SK-N-SH (cell line): ENCODE data around the gene SLC38A2. TPM values are rescaled to one million over a fixed set of nuclear protein-coding genes. Genes with fewer than 3 reads are reported as not detected.

Source experiments
- CTCF ChIA-PET: fragments of 300-600, 350-600 bp; formaldehyde crosslinking; extraction: SDS; loops from one replicate; lab custom pipeline; 2021; lab: Yijun Ruan, JAX
- POLR2A ChIA-PET: fragments of 350-600 bp; sonication (Branson Sonifier 250); formaldehyde crosslinking; extraction: SDS; loops from one replicate; lab custom pipeline; 2020; ENCODE audit warnings: antibody characterized with exemption, inconsistent platforms; lab: Yijun Ruan, JAX
- DNase-seq: peaks from one replicate; pipeline ENCODE4 v3.0.0; 2012
- H2AFZ ChIP-seq: fragments of 200-600 bp; sonication (generic); 2 replicates; pipeline ENCODE4 v1.8.1; 2016; ENCODE audit warnings: antibody characterized with exemption, mild to moderate bottlenecking, low read depth
- H3F3A ChIP-seq: fragments of 200-600 bp; sonication (generic); replicated peaks from 2 replicates; pipeline ENCODE3; 2016; ENCODE audit warnings: antibody characterized with exemption, mild to moderate bottlenecking; ENCODE audit not compliant: insufficient read depth
- H3K27ac ChIP-seq, 2 experiments: fragments of 200-500 bp in 1 of 2; fragments of 200-600 bp in 1 of 2; sonication (Bioruptor generic) in 1 of 2; sonication (generic), shearing (Covaris generic) in 1 of 2; 2 replicates each; pipeline versions ENCODE4 v1.5.1 to v1.6.1; 2014 to 2016; ENCODE audit warnings: low read depth in 2 of 2, inconsistent platforms in 1 of 2, low read length in 1 of 2, mild to moderate bottlenecking in 1 of 2, mixed read lengths in 1 of 2
- H3K27me3 ChIP-seq: fragments of 200-600 bp; sonication (generic), shearing (Covaris generic); 2 replicates; pipeline ENCODE4 v1.6.1; 2016; ENCODE audit warnings: mixed run types; ENCODE audit not compliant: insufficient read depth
- H3K36me3 ChIP-seq, 2 experiments: fragments of 200-500 bp in 1 of 2; fragments of 200-600 bp in 1 of 2; sonication (Bioruptor generic) in 1 of 2; sonication (generic) in 1 of 2; replicated peaks in 1 of 2; 2 replicates each; pipeline versions ENCODE3 to v1.5.1; 2014 to 2016; ENCODE audit warnings: low read length in 1 of 2, mild to moderate bottlenecking in 1 of 2; ENCODE audit not compliant: insufficient read depth in 2 of 2, control insufficient read depth in 1 of 2
- H3K4me1 ChIP-seq, 2 experiments: fragments of 200-500 bp in 1 of 2; fragments of 200-600 bp in 1 of 2; sonication (Bioruptor generic) in 1 of 2; sonication (generic), shearing (Covaris generic) in 1 of 2; 2 replicates each; pipeline versions ENCODE4 v1.5.1 to v1.6.1; 2014 to 2016; ENCODE audit warnings: low read depth in 1 of 2, low read length in 1 of 2, mixed run types in 1 of 2; ENCODE audit not compliant: insufficient read depth in 2 of 2, control insufficient read depth in 1 of 2
- H3K4me2 ChIP-seq: fragments of 200-600 bp; sonication (generic), shearing (Covaris generic); 2 replicates; pipeline ENCODE4 v1.6.1; 2017; ENCODE audit warnings: mixed run types
- H3K4me3 ChIP-seq, 2 experiments: fragments of 200-500 bp in 1 of 2; fragments of 200-600 bp in 1 of 2; sonication (Bioruptor generic) in 1 of 2; sonication (generic), shearing (Covaris generic) in 1 of 2; 2 replicates each; pipeline versions ENCODE4 v1.5.1 to v1.8.1; 2014 to 2016; ENCODE audit warnings: low read depth in 2 of 2, inconsistent platforms in 1 of 2, low read length in 1 of 2, mild to moderate bottlenecking in 1 of 2, mixed read lengths in 1 of 2, moderate library complexity in 1 of 2
- H3K79me2 ChIP-seq: fragments of 200-600 bp; sonication (generic); 2 replicates; pipeline ENCODE4 v1.8.1; 2017; ENCODE audit warnings: mild to moderate bottlenecking; ENCODE audit not compliant: insufficient read depth
- H3K9ac ChIP-seq: fragments of 200-600 bp; sonication (generic); 2 replicates; pipeline ENCODE4 v1.6.1; 2017; ENCODE audit warnings: mixed run types
- H3K9me2 ChIP-seq: fragments of 200-600 bp; sonication (generic); 2 replicates; pipeline ENCODE4 v1.6.1; 2017; ENCODE audit warnings: mixed run types
- H3K9me3 ChIP-seq: fragments of 200-600 bp; sonication (generic); 2 replicates; pipeline ENCODE4 v1.6.1; 2017; ENCODE audit warnings: mixed run types, mild to moderate bottlenecking, moderate library complexity
- H4K20me1 ChIP-seq: fragments of 200-600 bp; sonication (generic); 2 replicates; pipeline ENCODE4 v1.6.1; 2017; ENCODE audit warnings: mild to moderate bottlenecking, mixed run types; ENCODE audit not compliant: insufficient read depth
- GATA2 ChIP-seq: sonication (generic); formaldehyde crosslinking; IDR thresholded peaks from 2 replicates; pipeline ENCODE4 v1.5.0; 2020; ENCODE audit warnings: mild to moderate bottlenecking, missing genetic modification reagents
- IRF3 ChIP-seq: fragments of 150-350 bp; IDR thresholded peaks from 2 replicates; pipeline ENCODE4 v1.6.1; 2016; ENCODE audit warnings: mild to moderate bottlenecking, low read depth, low read length
- NFIC ChIP-seq: IDR thresholded peaks from 2 replicates; pipeline ENCODE4 v1.4.0; 2012; ENCODE audit warnings: borderline replicate concordance
- POLR2AphosphoS5 ChIP-seq: IDR thresholded peaks from 2 replicates; pipeline ENCODE4 v1.6.1; 2012; ENCODE audit warnings: low read depth, low read length
- TEAD4 ChIP-seq: IDR thresholded peaks from 2 replicates; pipeline ENCODE4 v1.4.0; 2012; ENCODE audit warnings: mild to moderate bottlenecking, borderline replicate concordance; ENCODE audit not compliant: insufficient read depth
- WGBS: methylation state at CpG from one replicate; pipeline ENCODE4 v1.1.6; 2017; ENCODE audit warnings: low lambda C conversion rate; 5-methylcytosine and 5-hydroxymethylcytosine counted together
- polyA plus RNA-seq, 3 experiments: library from polyadenylated mRNA; depleted of rRNA; stranded (reverse); fragments of >200 nt; gene quantifications; 2 replicates each; pipeline ENCODE4 v1.2.3, GENCODE V29; 2012

The SLC38A2 gene
- polyA plus RNA-seq, 1 of the 3 experiments (the other 2 are of a cell fraction): 135 TPM

GRCh38 chr12:46366771-46367170, 5.8 kb downstream of the SLC38A2 start:
- H3K27ac ChIP-seq: peak overlapping the region in 1 of 2 experiments; percentile 94; a peak in 2 of 4 replicates
- WGBS: 84% methylated on average over 5 of the region's 5 CpGs

GRCh38 chr12:46365951-46366379, 6.6 kb downstream of the SLC38A2 start:
- H3K4me3 ChIP-seq: peak overlapping the region; percentile 70 to 82; a peak in 2 of 4 replicates
- DNase-seq: no peak
- H4K20me1 ChIP-seq: peaks cover 100% of the 10 kb centered on the region
- peaks cover 12 to 54% of the 10 kb centered on the region in 2 experiments for H3K4me1 ChIP-seq
- ChIA-PET POLR2A (no interaction called here), CTCF (interaction anchor here (0.9 kb wide), 1 partner anchor 295 kb away, joined by 3 read pairs; no protein-coding TSS in a partner anchor)
- no peaks in the 10 kb centered on the region for H3K27me3 ChIP-seq
- WGBS: 63% methylated on average over 2 of the region's 2 CpGs
- H3K27ac ChIP-seq: peak overlapping the region; percentile 30 to 94
- H3K79me2 ChIP-seq: peaks cover 79% of the 10 kb centered on the region
- H3K9me2 ChIP-seq: no peaks in the 10 kb centered on the region
- peaks cover 99 to 100% of the 10 kb centered on the region in 2 experiments for H3K36me3 ChIP-seq
- peaks cover 99% of the 10 kb centered on the region for H3F3A ChIP-seq
- H3K9me3 ChIP-seq: no peaks in the 10 kb centered on the region
- no peak overlapping the region for H2AFZ ChIP-seq
- peak overlapping the region; percentile 86 for H3K4me2 ChIP-seq
- H3K9ac ChIP-seq: peak overlapping the region; percentile 100; the same call in 1 of the 2 replicates
- TF ChIP-seq IRF3 (no peak), GATA2 (CRISPR knock-in tag) (no peak)

More at GRCh38 chr12:46366771-46367170, 5.8 kb downstream of the SLC38A2 start:
- peak overlapping the region; percentile 100; the same call in 1 of the 2 replicates for H3K9ac ChIP-seq
- H2AFZ ChIP-seq: no peak overlapping the region
- H4K20me1 ChIP-seq: peaks cover 100% of the 10 kb centered on the region
- H3K36me3 ChIP-seq: peaks cover 93% of the 10 kb centered on the region in 2 experiments
- TF ChIP-seq POLR2AphosphoS5 (peak; percentile 72), IRF3 (no peak), NFIC (no peak), TEAD4 (no peak)
- POLR2A ChIA-PET: no interaction called here
- DNase-seq: no peak
- peak overlapping the region; percentile 86 for H3K4me2 ChIP-seq
- peak overlapping the region; percentile 70 to 82; a peak in 2 of 4 replicates for H3K4me3 ChIP-seq
- CTCF ChIA-PET: no interaction called here
- H3K4me1 ChIP-seq: peaks cover 12 to 54% of the 10 kb centered on the region in 2 experiments
- no peaks in the 10 kb centered on the region for H3K27me3 ChIP-seq
- peaks cover 86% of the 10 kb centered on the region for H3K79me2 ChIP-seq
- peaks cover 95% of the 10 kb centered on the region for H3F3A ChIP-seq
- no peaks in the 10 kb centered on the region for H3K9me2 ChIP-seq
- H3K9me3 ChIP-seq: no peaks in the 10 kb centered on the region
